K562 (cell line): ENCODE measurements around the gene PRSS48. TPM values are rescaled to one million over a fixed set of nuclear protein-coding genes. Genes with fewer than 3 reads are reported as not detected.

ENCODE experiments used
- ATAC-seq: fragments of 200-7000 bp; cut with Tn5 transposase; 3 replicates; pipeline ENCODE4 v1.9.1; 2020; ENCODE audit warnings: moderate library complexity
- BruUV-seq: library from RNA; stranded (reverse); fragments of 400-500 nt; replicated peaks from 2 replicates; lab custom pipeline; 2021; lab: Mats Ljungman, UMichigan
- CTCF ChIA-PET: fragments of 300-600 bp; formaldehyde crosslinking; extraction: SDS; loops from one replicate; lab custom pipeline; 2021; ENCODE audit warnings: low intra/inter-chr PET ratio; lab: Yijun Ruan, JAX
- POLR2A ChIA-PET: fragments of 300-600, 350-650 bp; sonication (Branson Sonifier 250); formaldehyde crosslinking; extraction: SDS; loops from one replicate; lab custom pipeline; 2021; ENCODE audit warnings: antibody characterized with exemption, inconsistent platforms; lab: Yijun Ruan, JAX
- DNase-seq, 4 experiments: peaks; one replicate each; pipeline versions ENCODE4 v3.0.0 to v3.0.0-alpha.2; 2011 to 2018; ENCODE audit warnings: low spot score in 3 of 4, mixed read lengths in 3 of 4; ENCODE audit errors: extremely low read depth in 1 of 4
- FAIRE-seq: peaks from 2 replicates; lab custom pipeline; 2011; peaks lifted over from hg19 to GRCh38; lab: Jason Lieb, UNC
- H2AFZ ChIP-seq: 2 replicates; pipeline ENCODE4 v1.6.0; 2011; ENCODE audit warnings: low read depth, low read length, control low read depth, inconsistent platforms
- H3K27ac ChIP-seq: fragments of 200-600 bp; 3 replicates; pipeline ENCODE4 v1.8.0; 2011; ENCODE audit warnings: low read depth, mild to moderate bottlenecking, control low read depth, inconsistent platforms, low read length, moderate library complexity, mixed read lengths; ENCODE audit errors: extremely low read depth
- H3K27me3 ChIP-seq, 2 experiments: fragments of 300-600 bp in 1 of 2; 2 replicates in 1 of 2; 3 replicates in 1 of 2; pipeline versions ENCODE4 v1.6.0 to v1.8.0; 2011; ENCODE audit warnings: inconsistent platforms in 2 of 2, low read length in 2 of 2, mild to moderate bottlenecking in 1 of 2, mixed read lengths in 1 of 2, moderate library complexity in 1 of 2; ENCODE audit not compliant: control insufficient read depth in 2 of 2, insufficient read depth in 2 of 2
- H3K36me3 ChIP-seq: fragments of 300-600 bp; 3 replicates; pipeline ENCODE4 v1.8.0; 2011; ENCODE audit warnings: mild to moderate bottlenecking, low read length, inconsistent platforms; ENCODE audit not compliant: control insufficient read depth, insufficient read depth
- H3K4me1 ChIP-seq, 2 experiments: fragments of 200-600 bp in 1 of 2; replicated peaks in 1 of 2; 2 replicates in 1 of 2; 3 replicates in 1 of 2; pipeline versions ENCODE4 v1.5.1 to v1.8.0; 2011; ENCODE audit warnings: inconsistent platforms in 2 of 2, low read length in 2 of 2, mild to moderate bottlenecking in 1 of 2, mixed read lengths in 1 of 2, moderate library complexity in 1 of 2; ENCODE audit not compliant: control insufficient read depth in 2 of 2, insufficient read depth in 2 of 2
- H3K4me2 ChIP-seq: 2 replicates; pipeline ENCODE4 v1.6.1; 2011; ENCODE audit warnings: low read length, control low read depth, inconsistent platforms, mixed read lengths; ENCODE audit not compliant: insufficient read depth
- H3K4me3 ChIP-seq: fragments of 200-600 bp; sonication (generic), shearing (Covaris generic); 2 replicates; pipeline ENCODE4 v1.5.1; 2016; ENCODE audit warnings: control low read depth, inconsistent platforms
- H3K79me2 ChIP-seq: fragments of 200-600 bp; 3 replicates; pipeline ENCODE4 v1.8.0; 2011; ENCODE audit warnings: low read length, inconsistent platforms; ENCODE audit not compliant: control insufficient read depth, insufficient read depth
- H3K9ac ChIP-seq, 2 experiments: 2 replicates each; pipeline versions ENCODE4 v1.6.0 to v1.6.1; 2011; ENCODE audit warnings: low read depth in 2 of 2, low read length in 2 of 2, control low read depth in 1 of 2, inconsistent platforms in 1 of 2, mild to moderate bottlenecking in 1 of 2, mixed read lengths in 1 of 2; ENCODE audit not compliant: insufficient read depth in 1 of 2
- H3K9me1 ChIP-seq: one replicate; pipeline ENCODE4 v1.6.0; 2011; ENCODE audit warnings: inconsistent platforms, mild to moderate bottlenecking, low read length, moderate library complexity; ENCODE audit not compliant: control insufficient read depth, insufficient read depth
- H3K9me3 ChIP-seq: replicated peaks from 2 replicates; pipeline ENCODE4 v1.5.1; 2011; ENCODE audit warnings: low read depth, low read length, inconsistent platforms; ENCODE audit not compliant: control insufficient read depth, insufficient read depth
- H4K20me1 ChIP-seq: replicated peaks from 2 replicates; pipeline ENCODE4 v1.6.1; 2011; ENCODE audit warnings: low read length, inconsistent platforms, mixed read lengths; ENCODE audit not compliant: control insufficient read depth, insufficient read depth
- ARHGAP35 ChIP-seq: fragments of 450-650 bp; IDR thresholded peaks from 2 replicates; pipeline ENCODE4 v1.6.1; 2018; ENCODE audit not compliant: partially characterized antibody
- CREM ChIP-seq: IDR thresholded peaks from 2 replicates; pipeline ENCODE4 v1.6.1; 2014; ENCODE audit warnings: antibody characterized with exemption, low read depth
- FOXK1 ChIP-seq: sonication (generic); formaldehyde crosslinking; IDR thresholded peaks from 2 replicates; pipeline ENCODE4 v1.8.0; 2022; ENCODE audit warnings: missing genetic modification reagents, mild to moderate bottlenecking, borderline replicate concordance
- GATA2 ChIP-seq: sonication (generic); formaldehyde crosslinking; IDR thresholded peaks from 2 replicates; pipeline ENCODE4 v1.4.0; 2020; ENCODE audit warnings: mild to moderate bottlenecking, missing genetic modification reagents
- HDAC3 ChIP-seq: fragments of 450-650 bp; IDR thresholded peaks from 2 replicates; pipeline ENCODE4 v1.6.1; 2018; ENCODE audit warnings: borderline replicate concordance, mild to moderate bottlenecking, moderate library complexity; ENCODE audit not compliant: partially characterized antibody
- HDGF ChIP-seq: fragments of 450-650 bp; IDR thresholded peaks from 2 replicates; pipeline ENCODE4 v1.6.1; 2016
- KDM1A ChIP-seq, 2 experiments: fragments of 450-650 bp; IDR thresholded peaks; 2 replicates each; pipeline ENCODE4 v1.6.1; 2016; ENCODE audit warnings: mild to moderate bottlenecking in 2 of 2
- MAFK ChIP-seq: IDR thresholded peaks from 2 replicates; pipeline ENCODE4 v1.6.1; 2011; ENCODE audit warnings: low read length, improper control_type of control experiment
- MAZ ChIP-seq, 2 experiments: fragments of 450-650 bp in 1 of 2; sonication (generic) in 1 of 2; formaldehyde crosslinking; IDR thresholded peaks in 1 of 2; conservative IDR thresholded peaks in 1 of 2; 2 replicates each; pipeline versions ENCODE4 v1.4.0 to v1.5.0; 2020; ENCODE audit warnings: mild to moderate bottlenecking in 1 of 2, missing genetic modification reagents in 1 of 2
- MEF2A ChIP-seq: IDR thresholded peaks from 2 replicates; pipeline ENCODE4 v1.6.1; 2011; ENCODE audit warnings: low read depth, mild to moderate bottlenecking, low read length, moderate library complexity; ENCODE audit not compliant: control insufficient read depth
- NCOR1 ChIP-seq: fragments of 450-650 bp; IDR thresholded peaks from 2 replicates; pipeline ENCODE4 v1.6.1; 2016; ENCODE audit warnings: mild to moderate bottlenecking, moderate library complexity
- NFE2 ChIP-seq: IDR thresholded peaks from 2 replicates; pipeline ENCODE4 v1.6.1; 2014; ENCODE audit warnings: antibody characterized with exemption, low read depth
- NRF1 ChIP-seq, 2 experiments: fragments of 450-650 bp; IDR thresholded peaks in 1 of 2; conservative IDR thresholded peaks in 1 of 2; 2 replicates each; pipeline ENCODE4 v1.6.1; 2014; ENCODE audit warnings: mild to moderate bottlenecking in 2 of 2
- PRMT5 ChIP-seq: sonication (generic); formaldehyde crosslinking; IDR thresholded peaks from 2 replicates; pipeline ENCODE4 v1.5.0; 2020; ENCODE audit warnings: missing genetic modification reagents
- PURB ChIP-seq: sonication (generic); formaldehyde crosslinking; IDR thresholded peaks from 2 replicates; pipeline ENCODE4 v1.9.0; 2021; ENCODE audit warnings: low read depth, mild to moderate bottlenecking, missing genetic modification reagents
- SETDB1 ChIP-seq: IDR thresholded peaks from one replicate; pipeline ENCODE4 v1.6.1; 2012; ENCODE audit warnings: low read length, control low read depth, inconsistent platforms
- SP1 ChIP-seq: sonication (generic); formaldehyde crosslinking; IDR thresholded peaks from 2 replicates; pipeline ENCODE4 v1.8.1; 2022; ENCODE audit warnings: mild to moderate bottlenecking, missing genetic modification reagents
- ZC3H11A ChIP-seq: IDR thresholded peaks from 2 replicates; pipeline ENCODE4 v1.6.1; 2012; ENCODE audit warnings: low read depth, low read length, improper control_type of control experiment
- ZKSCAN3 ChIP-seq: fragments of 250-450 bp; sonication (Bioruptor Pico); IDR thresholded peaks from 2 replicates; pipeline ENCODE4 v1.4.0; 2020
- ZNF586 ChIP-seq: fragments of 450-650 bp; formaldehyde crosslinking; conservative IDR thresholded peaks from 2 replicates; pipeline ENCODE4 v1.4.0; 2020; ENCODE audit warnings: mild to moderate bottlenecking, moderate library complexity
- WGBS: fragments of 100-300 bp; shearing (Covaris generic); methylation state at CpG from one replicate; pipeline ENCODE4 v1.1.6; 2016; ENCODE audit warnings: low coverage, mixed read lengths; ENCODE audit not compliant: insufficient coverage; ENCODE audit errors: missing lambda C conversion rate; 5-methylcytosine and 5-hydroxymethylcytosine counted together
- in situ Hi-C: fragments of 300-500 bp; cut with MboI; formaldehyde crosslinking; loops from 4 replicates; pipeline ENCODE4 v1.15.0; 2018; ENCODE audit warnings: inconsistent platforms, mixed read lengths
- intact Hi-C: fragments of 100-400 bp; cut with micrococcal nuclease; formaldehyde crosslinking; loops from 2 replicates; pipeline ENCODE4 v1.14.2; 2022
- polyA plus RNA-seq, 8 experiments: library from polyadenylated mRNA; depleted of rRNA in 4 of 8; stranded (reverse) in 5 of 8; unstranded in 3 of 8; fragments of >200 nt; fragmentation: Nextera tagmentation in 2 of 8; fragmentation: Illumina TruSeq in 1 of 8; extraction: Ambion mirVana in 2 of 8; extraction: Trizol in 1 of 8; gene quantifications; 2 replicates each; pipeline versions ENCODE4 v1.2.1 to v1.2.3, GENCODE V29; 2011 to 2014; ENCODE audit warnings: inconsistent platforms in 1 of 8, missing spikeins in 1 of 8
- total RNA-seq, 7 experiments: library from RNA; depleted of rRNA in 6 of 7; stranded (reverse); fragments of >200 nt in 6 of 7; fragmentation: Illumina TruSeq in 2 of 7; extraction: Trizol in 2 of 7; gene quantifications; 2 replicates each; pipeline versions ENCODE4 v1.2.1 to v1.2.3, GENCODE V29; 2011 to 2021; ENCODE audit warnings: low replicate concordance in 1 of 7
- TF ChIP-seq, protein P1 (sequence below): fragments of 250-450 bp; sonication (Bioruptor Pico); IDR thresholded peaks from 2 replicates; pipeline ENCODE4 v1.4.0; 2020; ENCODE audit warnings: borderline replicate concordance

Gene PRSS48
- total and polyA plus RNA-seq, 9 of the 15 experiments (the other 6 are each of a cell fraction or from before 2014, with no cell fraction given) = not detected

DNA sequence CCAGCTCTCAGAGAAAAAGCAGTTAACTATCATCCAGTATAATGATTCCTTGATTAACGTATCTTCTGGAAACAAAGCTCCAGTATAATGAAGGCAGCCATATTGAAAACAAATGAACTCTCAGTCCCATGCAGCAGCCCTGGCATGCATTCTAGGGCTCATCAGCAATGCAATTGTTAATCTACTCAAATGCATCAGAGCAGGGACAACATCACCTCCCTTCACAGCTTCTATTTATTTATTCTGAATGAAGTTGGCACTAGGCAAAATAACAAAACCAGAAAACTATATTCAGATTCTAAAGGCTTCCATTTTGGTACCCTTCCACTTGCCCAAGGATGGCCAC is 37.0 kb downstream of the PRSS48 start:
- DNase-seq (no peak), ATAC-seq (no peak), FAIRE-seq (no peak)
- no peaks in the 10 kb centered on the region for H3K9me1 ChIP-seq
- no TSS peak for BruUV-seq
- H4K20me1 ChIP-seq = no peaks in the 10 kb centered on the region
- TF ChIP-seq ZNF586 (CRISPR knock-in tag) (no peak), NCOR1 (no peak), SETDB1 (no peak), NRF1 (conservative IDR thresholded peaks at IDR 0.05 in 1 of 2, IDR thresholded peaks at IDR 0.05 in 1 of 2) (no peak), NFE2 (no peak), KDM1A (IDR thresholded peaks at IDR 0.05) (no peak), ZC3H11A (no peak), MAFK (no peak)
- no peaks in the 10 kb centered on the region for H3K36me3 ChIP-seq
- POLR2A ChIA-PET = no interaction called here
- CTCF ChIA-PET = no interaction called here
- H3K4me1 ChIP-seq = no peaks in the 10 kb centered on the region
- no peaks in the 10 kb centered on the region for H3K27me3 ChIP-seq
- H3K27ac ChIP-seq = no peak overlapping the region
- no peak overlapping the region for H3K9ac ChIP-seq
- H2AFZ ChIP-seq = no peak overlapping the region
- in situ Hi-C loops = no loop called here
- H3K4me3 ChIP-seq = no peak overlapping the region
- intact Hi-C loops = no loop called here
- H3K9me3 ChIP-seq = no peaks in the 10 kb centered on the region
- H3K4me2 ChIP-seq = no peak overlapping the region
- H3K79me2 ChIP-seq = no peaks in the 10 kb centered on the region
- 0% methylated on average over 1 of the region's 1 CpG for WGBS

GRCh38 chr4:151314479-151314878 is 37.5 kb downstream of the PRSS48 start:
- H3K4me3 ChIP-seq = no peak overlapping the region
- no TSS peak for BruUV-seq
- H3K27me3 ChIP-seq = no peaks in the 10 kb centered on the region
- H3K4me1 ChIP-seq = no peaks in the 10 kb centered on the region
- in situ Hi-C loops = no loop called here
- intact Hi-C loops = no loop called here
- FAIRE-seq (no peak), DNase-seq (no peak), ATAC-seq (no peak)
- H3K9me1 ChIP-seq = no peaks in the 10 kb centered on the region
- ChIA-PET POLR2A (no interaction called here), CTCF (no interaction called here)
- no peak overlapping the region for H3K4me2 ChIP-seq
- no peaks in the 10 kb centered on the region for H3K9me3 ChIP-seq
- H2AFZ ChIP-seq = no peak overlapping the region
- H3K36me3 ChIP-seq = no peaks in the 10 kb centered on the region
- no peak overlapping the region for H3K9ac ChIP-seq
- H3K79me2 ChIP-seq = no peaks in the 10 kb centered on the region
- H4K20me1 ChIP-seq = no peaks in the 10 kb centered on the region
- 10% methylated on average over 1 of the region's 1 CpG for WGBS
- no peak overlapping the region for H3K27ac ChIP-seq
- no peak for TF ChIP-seq GATA2 (CRISPR knock-in tag)
- no peak for TF ChIP-seq SP1 (CRISPR knock-in tag)
- no peak for TF ChIP-seq MAZ (CRISPR knock-in tag; conservative IDR thresholded peaks at IDR 0.05 in 1 of 2, IDR thresholded peaks at IDR 0.05 in 1 of 2)
- no peak for TF ChIP-seq MEF2A
- no peak for TF ChIP-seq FOXK1
- no peak for TF ChIP-seq PURB (CRISPR knock-in tag)
- no peak for TF ChIP-seq HDGF
- TF ChIP-seq CREM = no peak
- no peak for TF ChIP-seq PRMT5 (CRISPR knock-in tag)
- TF ChIP-seq, protein P1, sequence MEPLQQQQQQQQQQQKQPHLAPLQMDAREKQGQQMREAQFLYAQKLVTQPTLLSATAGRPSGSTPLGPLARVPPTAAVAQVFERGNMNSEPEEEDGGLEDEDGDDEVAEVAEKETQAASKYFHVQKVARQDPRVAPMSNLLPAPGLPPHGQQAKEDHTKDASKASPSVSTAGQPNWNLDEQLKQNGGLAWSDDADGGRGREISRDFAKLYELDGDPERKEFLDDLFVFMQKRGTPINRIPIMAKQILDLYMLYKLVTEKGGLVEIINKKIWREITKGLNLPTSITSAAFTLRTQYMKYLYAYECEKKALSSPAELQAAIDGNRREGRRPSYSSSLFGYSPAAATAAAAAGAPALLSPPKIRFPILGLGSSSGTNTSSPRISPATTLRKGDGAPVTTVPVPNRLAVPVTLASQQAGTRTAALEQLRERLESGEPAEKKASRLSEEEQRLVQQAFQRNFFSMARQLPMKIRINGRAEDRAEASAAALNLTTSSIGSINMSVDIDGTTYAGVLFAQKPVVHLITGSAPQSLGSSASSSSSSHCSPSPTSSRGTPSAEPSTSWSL (CRISPR knock-in tag) = no peak
- no peak for TF ChIP-seq ZKSCAN3 (CRISPR knock-in tag)
- TF ChIP-seq HDAC3 = no peak
- TF ChIP-seq ARHGAP35 = no peak
